GM06990 (cell line): ENCODE results near the gene SPRY1.

Experiments used
- DNase-seq: peaks from one replicate; pipeline ENCODE4 v3.0.0-alpha.2; 2011; ENCODE audit not compliant: insufficient read length; ENCODE audit errors: extremely low read depth
- H3K27me3 ChIP-seq: replicated peaks from 2 replicates; pipeline ENCODE4 v1.6.0; 2011; ENCODE audit warnings: low read length; ENCODE audit not compliant: control insufficient read depth, insufficient read depth
- H3K36me3 ChIP-seq: 2 replicates; pipeline ENCODE4 v1.5.1; 2011; ENCODE audit warnings: low read length; ENCODE audit not compliant: control insufficient read depth, insufficient read depth
- H3K4me3 ChIP-seq: replicated peaks from 2 replicates; pipeline ENCODE4 v1.5.1; 2011; ENCODE audit warnings: low read depth, mild to moderate bottlenecking, control low read depth, low read length
- CTCF ChIP-seq: IDR thresholded peaks from 2 replicates; pipeline ENCODE4 v1.5.1; 2011; ENCODE audit warnings: low read length, control low read depth, mild to moderate bottlenecking, inconsistent platforms; ENCODE audit not compliant: insufficient read depth, poor library complexity, severe bottlenecking

Gene SPRY1

GRCh38 chr4:123350726-123351125, 45.9 kb upstream of the SPRY1 start:
- Histone ChIP-seq H3K36me3 (no peaks in the 10 kb centered on the region), H3K27me3 (no peaks in the 10 kb centered on the region), H3K4me3 (no peak overlapping the region)
- DNase-seq = no peak
- TF ChIP-seq CTCF = no peak

DNA sequence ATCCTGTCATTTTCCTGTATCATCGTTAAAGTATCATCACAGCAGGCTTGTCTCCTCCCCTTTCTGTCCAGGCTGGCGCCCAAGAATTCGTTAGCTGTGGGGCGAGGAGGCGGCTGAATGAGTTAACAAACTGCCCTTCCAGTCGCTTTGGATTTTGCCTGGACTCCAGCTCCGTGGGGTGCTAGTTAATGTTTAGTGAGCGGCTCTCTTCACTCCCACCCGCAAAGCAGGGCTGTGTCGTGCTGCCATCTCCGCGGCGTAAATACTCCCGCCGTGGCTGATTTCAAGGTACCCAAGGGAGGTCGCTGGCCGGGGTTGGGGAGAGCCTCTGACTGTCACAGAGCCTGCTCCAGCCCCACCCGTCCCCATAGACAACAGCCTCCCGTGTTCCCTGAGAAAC, 44.9 kb upstream of the SPRY1 start:
- H3K27me3 ChIP-seq = no peaks in the 10 kb centered on the region
- no peak for DNase-seq
- no peak overlapping the region for H3K4me3 ChIP-seq
- H3K36me3 ChIP-seq = no peaks in the 10 kb centered on the region
- no peak for TF ChIP-seq CTCF

GRCh38 chr4:123352240-123352945, 44.2 kb upstream of the SPRY1 start:
- Histone ChIP-seq H3K27me3 (no peaks in the 10 kb centered on the region), H3K36me3 (no peaks in the 10 kb centered on the region), H3K4me3 (no peak overlapping the region)
- DNase-seq = no peak
- TF ChIP-seq CTCF = no peak

DNA sequence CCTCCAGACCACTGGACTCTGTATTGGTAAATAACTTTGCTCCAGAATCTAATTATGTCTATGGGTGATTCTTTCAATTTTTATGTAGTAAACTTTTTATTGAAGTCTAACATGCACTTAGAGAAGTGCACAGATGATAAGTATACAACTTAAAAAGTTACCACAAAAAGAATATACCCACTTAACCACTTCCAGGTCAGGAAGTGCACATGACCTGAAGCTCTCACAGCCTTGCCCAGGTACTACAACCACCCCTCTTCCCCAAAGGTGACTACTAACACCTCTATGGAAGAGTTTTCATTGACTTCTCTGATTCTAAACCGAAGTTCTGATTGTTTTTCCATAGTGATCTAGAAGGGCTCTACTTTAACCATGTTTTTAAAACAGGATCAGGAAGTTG, 43.6 kb upstream of the SPRY1 start:
- no peak overlapping the region for H3K4me3 ChIP-seq
- H3K36me3 ChIP-seq = no peaks in the 10 kb centered on the region
- no peak for DNase-seq
- no peak for TF ChIP-seq CTCF
- no peaks in the 10 kb centered on the region for H3K27me3 ChIP-seq

DNA sequence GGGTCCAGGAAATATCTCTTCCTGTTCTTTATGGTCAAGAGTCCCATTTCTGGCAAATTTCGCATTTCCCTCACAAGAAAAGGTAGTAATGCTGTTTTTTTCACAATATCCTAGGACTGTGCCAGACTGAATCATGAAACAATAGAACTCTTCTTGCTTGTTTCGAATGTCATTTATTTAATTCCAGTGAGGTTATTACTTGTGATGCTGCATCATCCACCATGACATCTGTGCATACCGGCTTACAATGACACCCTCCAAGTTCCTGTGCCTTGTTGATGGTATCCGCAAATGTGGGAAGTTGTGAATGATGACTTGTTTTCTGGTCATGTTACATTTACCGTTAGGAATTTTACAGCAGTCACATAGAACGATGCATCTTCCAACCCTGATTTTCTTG, 42.9 kb upstream of the SPRY1 start:
- Histone ChIP-seq H3K36me3 (no peaks in the 10 kb centered on the region), H3K4me3 (no peak overlapping the region), H3K27me3 (no peaks in the 10 kb centered on the region)
- no peak for TF ChIP-seq CTCF
- no peak for DNase-seq

DNA sequence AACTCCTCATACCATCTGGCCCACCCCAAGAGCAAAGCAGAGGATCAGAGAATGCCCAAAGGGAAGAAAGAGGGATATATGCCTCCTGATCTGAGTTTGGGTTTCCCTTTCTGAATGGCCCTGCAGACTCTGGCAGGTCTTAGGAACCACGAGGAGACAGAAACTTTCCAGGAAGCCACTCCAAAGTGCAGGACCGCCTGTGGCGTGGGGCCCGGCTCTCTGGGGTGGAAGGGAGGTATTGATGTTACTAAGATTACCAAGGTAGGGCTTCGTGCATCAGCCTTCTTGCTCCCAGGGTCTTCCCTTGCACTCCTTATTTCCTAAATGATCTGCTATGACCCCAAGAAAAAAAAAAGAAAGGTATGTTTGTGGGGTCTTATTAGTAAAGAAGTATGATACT, 41.9 kb upstream of the SPRY1 start:
- TF ChIP-seq CTCF = no peak
- DNase-seq = no peak
- Histone ChIP-seq H3K4me3 (no peak overlapping the region), H3K27me3 (no peaks in the 10 kb centered on the region), H3K36me3 (no peaks in the 10 kb centered on the region)
